NCI-H2227 treated with DMSO at 0.1 percent for 48 hours (cell line): ENCODE data around the gene SF3A1.
A peak's percentile ranks its signal among the peaks of the same experiment; 100 is the strongest.
"Not testable (repeated sequence)": the region's sequence is repeated elsewhere in the genome, so short reads cannot be mapped to it uniquely, and the experiment has no call there.

ENCODE experiments used
- DNase-seq: peaks from one replicate; lab custom pipeline; 2025; lab: John Stamatoyannopoulos, UW

The SF3A1 gene

GRCh38 chr22:30351226-30351625, 5.5 kb downstream of the SF3A1 start:
- DNase-seq: no peak

- DNase-seq: no peak
Measured at GRCh38 chr22:30348809-30349208, 7.9 kb downstream of the SF3A1 start.

GRCh38 chr22:30348404-30348803, 8.3 kb downstream of the SF3A1 start:
- no peak for DNase-seq

GRCh38 chr22:30347255-30347892, 9.3 kb downstream of the SF3A1 start:
- DNase-seq: no peak

GRCh38 chr22:30344447-30345200, 12.1 kb downstream of the SF3A1 start:
- DNase-seq: no peak

- DNase-seq: no peak
Measured at GRCh38 chr22:30340911-30341685, 15.6 kb downstream of the SF3A1 start.

- no peak for DNase-seq
Measured at GRCh38 chr22:30338802-30339201, 17.9 kb downstream of the SF3A1 start.

GRCh38 chr22:30338341-30338740, 18.4 kb downstream of the SF3A1 start:
- not testable (repeated sequence) for DNase-seq

GRCh38 chr22:30337461-30337778, 19.3 kb downstream of the SF3A1 start:
- DNase-seq: no peak

- no peak for DNase-seq
Measured at GRCh38 chr22:30336752-30337460, 19.8 kb downstream of the SF3A1 start.

GRCh38 chr22:30335236-30335635, 21.5 kb downstream of the SF3A1 start:
- no peak for DNase-seq

- DNase-seq: no peak
Measured at GRCh38 chr22:30334646-30335045, 22.0 kb downstream of the SF3A1 start.

- no peak for DNase-seq
Measured at GRCh38 chr22:30333707-30334087, 23.0 kb downstream of the SF3A1 start.

- DNase-seq: no peak
Measured at GRCh38 chr22:30332994-30333706, 23.5 kb downstream of the SF3A1 start.

GRCh38 chr22:30332551-30332950, 24.1 kb downstream of the SF3A1 start:
- DNase-seq: no peak

GRCh38 chr22:30328466-30329049, 28.1 kb downstream of the SF3A1 start:
- DNase-seq: no peak

- DNase-seq: no peak
Measured at GRCh38 chr22:30327864-30328345, 28.8 kb downstream of the SF3A1 start.

- peak; percentile 79 for DNase-seq
Measured at GRCh38 chr22:30326706-30327362, 29.9 kb downstream of the SF3A1 start, which contains the start of gene TBC1D10A. TBC1D10A (minus strand) TSS chr22:30326941; CDS start chr22:30326881, 60 bp downstream.

GRCh38 chr22:30326255-30326705, 30.4 kb downstream of the SF3A1 start:
- no peak for DNase-seq

- DNase-seq: no peak
Measured at GRCh38 chr22:30325724-30326254, 30.9 kb downstream of the SF3A1 start.
